Hepatocyte (in vitro differentiated cells): ENCODE results near the gene PLXNA2. TPM values are rescaled to one million over a fixed set of nuclear protein-coding genes. Genes with fewer than 3 reads are reported as not detected.

ENCODE experiments used
- DNase-seq: peaks from one replicate; pipeline ENCODE4 v3.0.0-alpha.2; 2016; ENCODE audit warnings: low spot score
- H2AFZ ChIP-seq: fragments of 200-600 bp; sonication (generic); 2 replicates; pipeline ENCODE4 v1.6.0; 2016; ENCODE audit warnings: antibody characterized with exemption, mild to moderate bottlenecking
- H3K27ac ChIP-seq: fragments of 200-600 bp; sonication (generic); 2 replicates; pipeline ENCODE4 v1.5.1; 2016; ENCODE audit warnings: mild to moderate bottlenecking
- H3K27me3 ChIP-seq: fragments of 200-600 bp; sonication (generic); 2 replicates; pipeline ENCODE4 v1.6.1; 2016
- H3K36me3 ChIP-seq: fragments of 200-600 bp; sonication (generic); replicated peaks from 2 replicates; pipeline ENCODE4 v1.5.1; 2016; ENCODE audit warnings: low read depth; ENCODE audit not compliant: insufficient read depth
- H3K4me1 ChIP-seq: fragments of 200-600 bp; sonication (generic); 2 replicates; pipeline ENCODE4 v1.5.1; 2016; ENCODE audit warnings: mild to moderate bottlenecking, moderate library complexity; ENCODE audit not compliant: insufficient read depth
- H3K4me2 ChIP-seq: fragments of 200-600 bp; sonication (generic); 2 replicates; pipeline ENCODE4 v1.6.0; 2016
- H3K4me3 ChIP-seq: fragments of 200-600 bp; sonication (generic); 2 replicates; pipeline ENCODE4 v1.5.1; 2016; ENCODE audit warnings: mild to moderate bottlenecking
- H3K79me2 ChIP-seq: fragments of 200-600 bp; sonication (generic); 2 replicates; pipeline ENCODE4 v1.6.0; 2017; ENCODE audit warnings: mild to moderate bottlenecking
- H3K9me2 ChIP-seq: fragments of 200-600 bp; sonication (generic); replicated peaks from 2 replicates; pipeline ENCODE4 v1.6.0; 2017; ENCODE audit warnings: mild to moderate bottlenecking; ENCODE audit not compliant: insufficient read depth
- H3K9me3 ChIP-seq: fragments of 200-600 bp; sonication (generic); 2 replicates; pipeline ENCODE4 v1.5.1; 2016; ENCODE audit warnings: low read depth, mild to moderate bottlenecking
- H4K20me1 ChIP-seq: fragments of 200-600 bp; sonication (generic); 2 replicates; pipeline ENCODE4 v1.6.0; 2016; ENCODE audit warnings: mild to moderate bottlenecking; ENCODE audit not compliant: insufficient read depth, poor library complexity, severe bottlenecking
- CTCF ChIP-seq: fragments of 200-600 bp; sonication (generic); IDR thresholded peaks from 2 replicates; pipeline ENCODE4 v1.5.1; 2016; ENCODE audit warnings: antibody characterized with exemption, mild to moderate bottlenecking; ENCODE audit not compliant: poor library complexity
- EZH2 ChIP-seq: fragments of 200-600 bp; sonication (generic); IDR thresholded peaks from 2 replicates; pipeline ENCODE4 v1.6.1; 2016; ENCODE audit warnings: antibody characterized with exemption, mild to moderate bottlenecking, borderline replicate concordance
- EZH2phosphoT487 ChIP-seq: fragments of 200-600 bp; sonication (generic); IDR thresholded peaks from one replicate; pipeline ENCODE4 v1.6.1; 2018; ENCODE audit warnings: antibody characterized with exemption, mild to moderate bottlenecking, low read depth, moderate library complexity; ENCODE audit not compliant: unreplicated experiment, severe bottlenecking
- WGBS: methylation state at CpG from one replicate; pipeline ENCODE4 v1.1.6; 2016; ENCODE audit warnings: low lambda C conversion rate; ENCODE audit errors: missing lambda C conversion rate; 5-methylcytosine and 5-hydroxymethylcytosine counted together
- polyA plus RNA-seq: library from polyadenylated mRNA; unstranded; fragments of >200 nt; fragmentation: Nextera tagmentation; extraction: Ambion mirVana; gene quantifications from 2 replicates; pipeline ENCODE4 v1.2.1, GENCODE V29; 2016
- total RNA-seq: library from RNA; depleted of rRNA; stranded (reverse); fragments of >200 nt; gene quantifications from 2 replicates; pipeline ENCODE4 v1.2.3, GENCODE V29; 2014

The PLXNA2 gene
- total and polyA plus RNA-seq, 2 experiments from 2014 or later, result 9.8 to 13.1 TPM

DNA sequence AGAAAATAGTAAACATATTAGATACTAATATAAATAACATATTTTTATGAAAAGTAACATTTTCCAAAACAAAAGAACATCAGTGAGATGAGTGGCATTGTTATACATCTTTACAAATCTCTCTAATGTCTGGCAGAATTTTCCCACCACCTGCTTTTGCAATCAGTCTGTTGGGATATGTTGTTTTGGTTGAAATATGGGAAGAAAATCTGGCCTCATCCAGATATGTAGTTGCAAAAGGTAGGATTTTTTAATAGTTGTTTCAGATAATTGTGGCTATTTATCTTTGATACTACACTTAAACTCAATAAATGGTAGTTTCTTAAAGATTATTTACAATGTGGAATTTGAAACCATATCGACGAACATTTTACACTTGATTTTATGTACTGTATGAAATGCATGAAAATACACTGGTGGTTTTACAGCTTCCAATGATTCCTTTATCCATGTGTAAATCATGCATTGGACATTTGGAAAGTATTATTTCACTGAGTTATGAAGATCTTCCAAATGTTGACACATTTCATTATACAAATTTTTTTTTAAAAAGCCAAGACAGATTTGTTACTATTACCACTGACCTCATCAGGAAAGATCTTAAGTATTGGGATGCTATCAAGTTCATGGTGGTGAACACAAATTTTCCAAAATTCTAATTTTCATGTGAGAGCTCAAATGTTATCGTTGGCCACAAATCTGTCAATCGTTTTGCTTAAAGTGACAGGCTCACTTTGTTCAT is 259.2 kb downstream of the PLXNA2 start:
- DNase-seq, result no peak
- Histone ChIP-seq H3K4me2 (no peak overlapping the region), H3K36me3 (no peaks in the 10 kb centered on the region), H3K27ac (no peak overlapping the region), H3K4me1 (no peaks in the 10 kb centered on the region), H2AFZ (no peak overlapping the region), H3K27me3 (peaks cover 8% of the 10 kb centered on the region), H3K79me2 (no peaks in the 10 kb centered on the region), H3K9me2 (no peaks in the 10 kb centered on the region), H3K4me3 (no peak overlapping the region), H3K9me3 (no peaks in the 10 kb centered on the region), H4K20me1 (no peaks in the 10 kb centered on the region)
- no peak for TF ChIP-seq CTCF
- no peak for TF ChIP-seq EZH2phosphoT487
- no peak for TF ChIP-seq EZH2
- WGBS, result 88% methylated on average over 4 of the region's 4 CpGs

DNA sequence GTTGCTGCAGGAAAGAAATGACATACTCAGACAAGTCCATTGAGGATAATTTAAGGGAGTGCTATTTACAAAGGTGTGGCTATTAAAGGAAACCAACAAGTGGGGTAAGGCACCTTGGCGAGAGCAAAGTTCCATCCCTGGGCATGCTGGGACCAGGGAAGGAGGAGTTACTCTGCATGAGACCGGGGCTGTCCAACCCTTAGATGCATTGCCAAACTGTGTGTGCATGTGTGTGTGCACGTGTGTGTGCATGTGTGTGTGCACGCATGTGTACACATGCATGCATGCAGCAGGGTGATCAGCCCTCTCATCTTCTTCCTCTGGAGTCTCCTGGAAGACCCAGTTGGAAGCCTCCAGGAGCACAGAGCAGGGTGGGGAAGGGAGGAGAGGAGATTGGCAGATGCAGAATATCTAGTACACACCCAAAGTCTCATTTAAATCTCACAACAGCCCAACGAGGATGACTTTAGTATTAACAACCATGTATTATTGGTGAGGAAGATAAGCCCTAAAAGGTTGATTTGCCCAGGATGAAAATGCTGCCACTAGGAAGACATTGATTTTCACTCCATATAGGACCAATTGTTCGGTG is 261.0 kb downstream of the PLXNA2 start:
- no peak overlapping the region for H3K4me3 ChIP-seq
- H3K9me3 ChIP-seq, result no peaks in the 10 kb centered on the region
- no peak for DNase-seq
- H3K27ac ChIP-seq, result no peak overlapping the region
- H3K36me3 ChIP-seq, result no peaks in the 10 kb centered on the region
- H3K9me2 ChIP-seq, result no peaks in the 10 kb centered on the region
- no peaks in the 10 kb centered on the region for H3K4me1 ChIP-seq
- H3K79me2 ChIP-seq, result no peaks in the 10 kb centered on the region
- peaks cover 8% of the 10 kb centered on the region for H3K27me3 ChIP-seq
- H3K4me2 ChIP-seq, result no peak overlapping the region
- H4K20me1 ChIP-seq, result no peaks in the 10 kb centered on the region
- WGBS, result 86% methylated on average over 6 of the region's 6 CpGs
- TF ChIP-seq CTCF (no peak), EZH2phosphoT487 (no peak), EZH2 (no peak)
- H2AFZ ChIP-seq, result no peak overlapping the region

- H3K79me2 ChIP-seq, result no peaks in the 10 kb centered on the region
- H4K20me1 ChIP-seq, result no peaks in the 10 kb centered on the region
- H3K27ac ChIP-seq, result no peak overlapping the region
- WGBS, result 28% methylated on average over 2 of the region's 2 CpGs
- H3K4me2 ChIP-seq, result no peak overlapping the region
- H3K9me3 ChIP-seq, result no peaks in the 10 kb centered on the region
- H3K4me3 ChIP-seq, result no peak overlapping the region
- DNase-seq, result no peak
- peaks cover 8% of the 10 kb centered on the region for H3K27me3 ChIP-seq
- no peaks in the 10 kb centered on the region for H3K4me1 ChIP-seq
- no peak for TF ChIP-seq EZH2
- TF ChIP-seq EZH2phosphoT487, result no peak
- no peak for TF ChIP-seq CTCF
- H3K9me2 ChIP-seq, result no peaks in the 10 kb centered on the region
- H3K36me3 ChIP-seq, result no peaks in the 10 kb centered on the region
- no peak overlapping the region for H2AFZ ChIP-seq
Measured at GRCh38 chr1:207981976-207982375, 262.2 kb downstream of the PLXNA2 start.
